Hepatocyte (in vitro differentiated cells): ENCODE results near the gene HSPB6.

Experiments
- EZH2 ChIP-seq: fragments of 200-600 bp; sonication (generic); IDR thresholded peaks from 2 replicates; pipeline ENCODE4 v1.6.1; 2016; ENCODE audit warnings: antibody characterized with exemption, mild to moderate bottlenecking, borderline replicate concordance
- EZH2phosphoT487 ChIP-seq: fragments of 200-600 bp; sonication (generic); IDR thresholded peaks from one replicate; pipeline ENCODE4 v1.6.1; 2018; ENCODE audit warnings: antibody characterized with exemption, mild to moderate bottlenecking, low read depth, moderate library complexity; ENCODE audit not compliant: unreplicated experiment, severe bottlenecking
- TF ChIP-seq, protein P1 (sequence below): fragments of 200-600 bp; sonication (generic); IDR thresholded peaks from 2 replicates; pipeline ENCODE4 v1.5.1; 2016; ENCODE audit warnings: antibody characterized with exemption, mild to moderate bottlenecking; ENCODE audit not compliant: poor library complexity

- TF ChIP-seq, protein P1, sequence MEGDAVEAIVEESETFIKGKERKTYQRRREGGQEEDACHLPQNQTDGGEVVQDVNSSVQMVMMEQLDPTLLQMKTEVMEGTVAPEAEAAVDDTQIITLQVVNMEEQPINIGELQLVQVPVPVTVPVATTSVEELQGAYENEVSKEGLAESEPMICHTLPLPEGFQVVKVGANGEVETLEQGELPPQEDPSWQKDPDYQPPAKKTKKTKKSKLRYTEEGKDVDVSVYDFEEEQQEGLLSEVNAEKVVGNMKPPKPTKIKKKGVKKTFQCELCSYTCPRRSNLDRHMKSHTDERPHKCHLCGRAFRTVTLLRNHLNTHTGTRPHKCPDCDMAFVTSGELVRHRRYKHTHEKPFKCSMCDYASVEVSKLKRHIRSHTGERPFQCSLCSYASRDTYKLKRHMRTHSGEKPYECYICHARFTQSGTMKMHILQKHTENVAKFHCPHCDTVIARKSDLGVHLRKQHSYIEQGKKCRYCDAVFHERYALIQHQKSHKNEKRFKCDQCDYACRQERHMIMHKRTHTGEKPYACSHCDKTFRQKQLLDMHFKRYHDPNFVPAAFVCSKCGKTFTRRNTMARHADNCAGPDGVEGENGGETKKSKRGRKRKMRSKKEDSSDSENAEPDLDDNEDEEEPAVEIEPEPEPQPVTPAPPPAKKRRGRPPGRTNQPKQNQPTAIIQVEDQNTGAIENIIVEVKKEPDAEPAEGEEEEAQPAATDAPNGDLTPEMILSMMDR, result no peak
- TF ChIP-seq EZH2 (no peak), EZH2phosphoT487 (no peak)
Observed at GRCh38 chr19:35775046-35775297, 18.1 kb upstream of the HSPB6 start.
